ENCODE data around the gene CDYL2.

CDYL2 gene

DNA sequence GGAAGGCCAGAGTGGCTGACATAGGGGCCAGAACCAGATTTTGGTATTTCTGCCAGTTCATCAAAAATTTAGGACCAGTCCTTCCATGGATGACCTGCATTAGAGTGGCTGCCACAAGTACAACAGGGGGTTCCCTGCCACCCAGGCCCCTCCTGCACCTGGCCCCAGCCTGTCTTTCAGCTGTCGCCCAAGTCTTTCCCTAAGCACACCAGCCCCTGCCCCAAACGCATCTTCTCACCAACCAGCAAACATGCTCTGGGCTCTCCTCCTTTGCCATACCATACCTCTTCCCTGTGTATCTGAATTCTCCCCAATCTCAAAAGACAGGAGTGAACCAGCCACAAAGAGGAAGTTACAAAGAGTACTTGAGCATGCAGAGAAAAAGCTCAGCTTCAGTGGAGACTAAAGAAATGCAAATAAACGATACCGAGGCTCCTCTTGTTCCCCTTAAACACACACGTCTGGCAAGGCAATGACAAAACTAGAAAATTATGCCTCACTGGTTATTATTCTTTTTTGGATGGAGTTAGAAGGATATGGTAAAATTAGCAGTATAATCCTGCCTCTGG lies 133.0 kb downstream of the CDYL2 start:
- Mint-ChIP-seq H3K4me1 (peaks cover 27% of the 10 kb centered on the region), H3K27ac (ENCODE audit: low read depth) (no peak overlapping the region), H3K36me3 (ENCODE audit: insufficient read depth) (peaks cover 1% of the 10 kb centered on the region), H3K4me3 (no peak overlapping the region), H3K27me3 (no peaks in the 10 kb centered on the region), H3K9me3 (no peaks in the 10 kb centered on the region)
- DNase-seq (ENCODE audit: low spot score in 2 of 2), result no peak
- no peak for ATAC-seq (replicated peaks; ENCODE audit: extremely low read depth, poor library complexity, severe bottlenecking)

DNA sequence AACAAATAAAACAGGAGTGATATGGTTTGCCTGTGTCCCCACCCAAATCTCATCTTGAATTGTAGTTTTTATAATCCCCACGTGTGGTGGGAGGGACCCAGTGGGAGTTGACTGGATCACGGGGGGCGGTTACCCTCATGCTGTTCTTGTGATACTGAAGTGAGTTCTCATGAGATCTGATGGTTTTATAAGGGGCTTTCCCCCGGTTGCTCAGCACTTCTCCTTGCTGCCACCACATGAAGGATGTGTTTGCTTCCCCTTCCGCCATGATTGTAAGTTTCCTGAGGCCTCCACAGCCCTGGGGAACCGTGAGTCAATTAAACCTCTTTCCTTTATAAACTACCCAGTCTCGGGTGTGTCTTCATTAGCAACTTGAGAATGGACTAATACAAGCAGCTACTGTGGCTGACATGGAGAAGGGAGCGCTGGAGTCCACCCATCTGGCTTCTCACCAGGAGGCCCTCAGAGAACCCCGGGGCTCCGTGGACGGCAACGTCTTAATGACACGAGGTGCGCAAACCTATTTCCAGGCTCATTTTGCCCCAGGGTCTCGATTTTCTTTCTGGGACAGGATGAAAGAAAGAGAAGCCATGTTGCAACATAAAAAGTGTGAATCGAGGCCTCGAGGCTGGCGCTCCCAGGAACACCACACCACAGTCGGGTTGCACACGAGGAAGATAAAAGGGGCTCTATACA lies 134.1 kb downstream of the CDYL2 start:
- no peaks in the 10 kb centered on the region for H3K9me3 Mint-ChIP-seq
- H3K27me3 Mint-ChIP-seq, result no peaks in the 10 kb centered on the region
- no peak overlapping the region for H3K27ac Mint-ChIP-seq (ENCODE audit: low read depth)
- H3K36me3 Mint-ChIP-seq (ENCODE audit: insufficient read depth), result peaks cover 2% of the 10 kb centered on the region
- peak in 1 of 2 donors; percentile 7 for DNase-seq (ENCODE audit: low spot score in 2 of 2)
- H3K4me3 Mint-ChIP-seq, result no peak overlapping the region
- peak; percentile 64 for ATAC-seq (replicated peaks; ENCODE audit: extremely low read depth, poor library complexity, severe bottlenecking)
- H3K4me1 Mint-ChIP-seq, result peaks cover 30% of the 10 kb centered on the region

GRCh38 chr16:80669673-80670072 lies 134.7 kb downstream of the CDYL2 start:
- H3K4me1 Mint-ChIP-seq, result peaks cover 30% of the 10 kb centered on the region

GRCh38 chr16:80667925-80668324 lies 136.5 kb downstream of the CDYL2 start:
- ATAC-seq (replicated peaks; ENCODE audit: extremely low read depth, poor library complexity, severe bottlenecking) (no peak), DNase-seq (ENCODE audit: low spot score in 2 of 2) (no peak)
- Mint-ChIP-seq H3K4me3 (no peak overlapping the region), H3K36me3 (ENCODE audit: insufficient read depth) (peaks cover 2% of the 10 kb centered on the region), H3K4me1 (peaks cover 30% of the 10 kb centered on the region), H3K27me3 (no peaks in the 10 kb centered on the region), H3K27ac (ENCODE audit: low read depth) (no peak overlapping the region), H3K9me3 (no peaks in the 10 kb centered on the region)

More at GRCh38 chr16:80669673-80670072, 134.7 kb downstream of the CDYL2 start:
- ATAC-seq (replicated peaks; ENCODE audit: extremely low read depth, poor library complexity, severe bottlenecking) (no peak), DNase-seq (ENCODE audit: low spot score in 2 of 2) (no peak)
- Mint-ChIP-seq H3K9me3 (no peaks in the 10 kb centered on the region), H3K27me3 (no peaks in the 10 kb centered on the region), H3K27ac (ENCODE audit: low read depth) (no peak overlapping the region), H3K36me3 (ENCODE audit: insufficient read depth) (peaks cover 2% of the 10 kb centered on the region), H3K4me3 (no peak overlapping the region)

DNA sequence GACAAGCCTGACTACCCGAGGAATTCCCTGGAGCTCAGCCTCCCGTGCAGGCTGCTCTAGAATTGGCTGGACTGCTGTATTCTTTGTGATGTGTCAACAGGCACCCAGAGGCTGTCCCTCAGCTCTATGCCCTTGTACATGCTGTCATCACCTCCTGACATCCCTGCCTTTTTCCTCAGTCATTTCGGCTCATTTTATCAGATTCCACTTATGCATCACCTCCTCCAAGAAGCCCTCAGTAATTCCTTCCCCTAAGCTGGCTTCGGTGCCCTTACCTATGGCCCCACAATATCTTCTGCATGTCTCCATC lies 137.2 kb downstream of the CDYL2 start:
- H3K27me3 Mint-ChIP-seq, result no peaks in the 10 kb centered on the region

GRCh38 chr16:80666378-80667250 lies 137.8 kb downstream of the CDYL2 start:
- no peaks in the 10 kb centered on the region for H3K9me3 Mint-ChIP-seq
- H3K36me3 Mint-ChIP-seq (ENCODE audit: insufficient read depth), result peaks cover 4% of the 10 kb centered on the region
- peak in 1 of 2 donors; percentile 6 for DNase-seq (ENCODE audit: low spot score in 2 of 2)
- peaks cover 24% of the 10 kb centered on the region for H3K4me1 Mint-ChIP-seq
- no peak for ATAC-seq (replicated peaks; ENCODE audit: extremely low read depth, poor library complexity, severe bottlenecking)
- no peaks in the 10 kb centered on the region for H3K27me3 Mint-ChIP-seq
- no peak overlapping the region for H3K4me3 Mint-ChIP-seq
- no peak overlapping the region for H3K27ac Mint-ChIP-seq (ENCODE audit: low read depth)

More for the DNA sequence above, 137.2 kb downstream of the CDYL2 start:
- DNase-seq (ENCODE audit: low spot score in 2 of 2), result no peak
- no peaks in the 10 kb centered on the region for H3K9me3 Mint-ChIP-seq
- no peak overlapping the region for H3K27ac Mint-ChIP-seq (ENCODE audit: low read depth)
- no peak for ATAC-seq (replicated peaks; ENCODE audit: extremely low read depth, poor library complexity, severe bottlenecking)
- H3K36me3 Mint-ChIP-seq (ENCODE audit: insufficient read depth), result peaks cover 2% of the 10 kb centered on the region
- no peak overlapping the region for H3K4me3 Mint-ChIP-seq
- H3K4me1 Mint-ChIP-seq, result peaks cover 27% of the 10 kb centered on the region

DNA sequence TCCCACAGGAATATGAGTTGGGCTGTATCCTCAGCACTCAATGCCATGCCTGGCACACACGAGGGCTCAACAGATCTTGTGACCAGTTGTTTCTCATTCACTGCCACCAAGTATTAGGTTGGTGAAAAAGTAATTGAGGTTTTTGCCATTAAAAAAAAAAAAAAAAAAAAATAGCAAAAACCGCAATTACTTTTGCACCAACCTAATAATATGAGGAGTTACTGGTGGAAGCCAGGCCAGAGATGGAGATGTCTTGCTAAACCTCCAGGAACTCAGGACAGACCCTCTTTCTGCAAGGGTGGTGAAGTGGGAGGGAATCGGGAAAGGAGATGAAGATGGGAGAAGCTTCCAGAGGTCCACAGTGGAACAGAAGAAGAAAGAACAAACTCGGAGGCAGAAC lies 139.0 kb downstream of the CDYL2 start:
- no peak for ATAC-seq (replicated peaks; ENCODE audit: extremely low read depth, poor library complexity, severe bottlenecking)
- Mint-ChIP-seq H3K27ac (ENCODE audit: low read depth) (no peak overlapping the region), H3K4me3 (no peak overlapping the region)

DNA sequence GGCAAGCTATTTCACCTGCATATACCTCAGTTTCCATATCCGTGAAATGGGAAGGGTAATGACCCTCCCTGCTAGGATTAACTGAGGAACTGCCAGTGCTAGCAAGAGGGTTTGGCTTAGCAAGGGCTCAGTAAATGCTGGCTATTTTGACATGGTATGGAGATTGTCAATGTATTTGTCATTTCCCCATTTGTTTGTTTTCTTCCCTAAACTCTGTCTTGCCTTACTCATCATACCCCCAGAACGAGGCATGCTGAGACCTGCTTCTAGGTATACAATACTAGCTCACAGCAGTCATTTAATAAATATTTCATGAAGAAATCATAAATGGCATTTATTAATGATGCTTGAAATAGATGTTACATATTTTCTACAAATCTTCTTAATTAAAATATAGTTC lies 139.6 kb downstream of the CDYL2 start:
- H3K4me3 Mint-ChIP-seq, result no peak overlapping the region
- no peaks in the 10 kb centered on the region for H3K9me3 Mint-ChIP-seq
- H3K36me3 Mint-ChIP-seq (ENCODE audit: insufficient read depth), result peaks cover 5% of the 10 kb centered on the region
- H3K27ac Mint-ChIP-seq (ENCODE audit: low read depth), result no peak overlapping the region
- peaks cover 18% of the 10 kb centered on the region for H3K4me1 Mint-ChIP-seq
- no peaks in the 10 kb centered on the region for H3K27me3 Mint-ChIP-seq
- no peak for ATAC-seq (replicated peaks; ENCODE audit: extremely low read depth, poor library complexity, severe bottlenecking)
- DNase-seq (ENCODE audit: low spot score in 2 of 2), result peak in 1 of 2 donors; percentile 2

More for the DNA sequence above, 139.0 kb downstream of the CDYL2 start:
- H3K36me3 Mint-ChIP-seq (ENCODE audit: insufficient read depth), result peaks cover 5% of the 10 kb centered on the region
- peak in 1 of 2 donors; percentile 0 for DNase-seq (ENCODE audit: low spot score in 2 of 2)
- H3K27me3 Mint-ChIP-seq, result no peaks in the 10 kb centered on the region
- no peaks in the 10 kb centered on the region for H3K9me3 Mint-ChIP-seq
- H3K4me1 Mint-ChIP-seq, result peaks cover 19% of the 10 kb centered on the region

- H3K4me1 Mint-ChIP-seq, result peaks cover 16% of the 10 kb centered on the region
- no peaks in the 10 kb centered on the region for H3K9me3 Mint-ChIP-seq
- DNase-seq (ENCODE audit: low spot score in 2 of 2) (peak in 1 of 2 donors; percentile 1), ATAC-seq (replicated peaks; ENCODE audit: extremely low read depth, poor library complexity, severe bottlenecking) (no peak)
- no peak overlapping the region for H3K4me3 Mint-ChIP-seq
- peaks cover 5% of the 10 kb centered on the region for H3K36me3 Mint-ChIP-seq (ENCODE audit: insufficient read depth)
- no peaks in the 10 kb centered on the region for H3K27me3 Mint-ChIP-seq
- no peak overlapping the region for H3K27ac Mint-ChIP-seq (ENCODE audit: low read depth)
These were observed 140.2 kb downstream of the CDYL2 start for GRCh38 chr16:80664226-80664625.

GRCh38 chr16:80663078-80663477 lies 141.3 kb downstream of the CDYL2 start:
- Mint-ChIP-seq H3K4me3 (no peak overlapping the region), H3K9me3 (peaks cover 6% of the 10 kb centered on the region), H3K27ac (ENCODE audit: low read depth) (peak overlapping the region; percentile 9), H3K27me3 (no peaks in the 10 kb centered on the region), H3K36me3 (ENCODE audit: insufficient read depth) (peaks cover 5% of the 10 kb centered on the region), H3K4me1 (peaks cover 17% of the 10 kb centered on the region)
- no peak for ATAC-seq (replicated peaks; ENCODE audit: extremely low read depth, poor library complexity, severe bottlenecking)
- DNase-seq (ENCODE audit: low spot score in 2 of 2), result no peak

GRCh38 chr16:80659865-80660264 lies 144.5 kb downstream of the CDYL2 start:
- peaks cover 3% of the 10 kb centered on the region for H3K36me3 Mint-ChIP-seq (ENCODE audit: insufficient read depth)
- peak overlapping the region; percentile 1 for H3K27ac Mint-ChIP-seq (ENCODE audit: low read depth)
- ATAC-seq (replicated peaks; ENCODE audit: extremely low read depth, poor library complexity, severe bottlenecking), result no peak
- H3K27me3 Mint-ChIP-seq, result no peaks in the 10 kb centered on the region
- H3K4me3 Mint-ChIP-seq, result no peak overlapping the region
- peaks cover 39% of the 10 kb centered on the region for H3K4me1 Mint-ChIP-seq
- no peak for DNase-seq (ENCODE audit: low spot score in 2 of 2)
- peaks cover 6% of the 10 kb centered on the region for H3K9me3 Mint-ChIP-seq

DNA sequence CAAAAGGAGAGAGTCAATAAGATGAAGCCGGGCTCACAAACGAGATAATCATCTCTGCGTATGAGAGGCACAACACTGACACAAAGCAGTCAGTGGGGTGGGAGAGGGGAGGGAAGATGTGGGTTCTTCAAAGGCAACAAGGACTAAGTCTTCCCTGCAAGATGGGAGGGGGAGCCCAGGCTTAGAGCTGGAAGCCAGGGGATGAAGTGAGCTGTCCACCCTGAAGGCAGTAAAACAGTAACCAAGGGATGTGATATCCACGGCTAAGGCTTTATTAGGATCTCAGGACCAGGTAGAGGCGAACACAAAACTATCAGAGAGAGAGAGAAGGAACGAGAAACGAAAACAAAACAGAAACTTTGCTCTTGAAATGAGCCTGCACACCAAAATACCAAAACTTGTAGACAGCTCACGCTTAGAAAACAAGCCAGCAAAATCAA lies 147.7 kb downstream of the CDYL2 start:
- Mint-ChIP-seq H3K4me3 (peak overlapping the region; percentile 83), H3K9me3 (peaks cover 6% of the 10 kb centered on the region), H3K4me1 (peaks cover 39% of the 10 kb centered on the region), H3K27me3 (no peaks in the 10 kb centered on the region), H3K36me3 (ENCODE audit: insufficient read depth) (peaks cover 2% of the 10 kb centered on the region), H3K27ac (ENCODE audit: low read depth) (peak overlapping the region; percentile 95)
- DNase-seq (ENCODE audit: low spot score in 2 of 2) (peak in 1 of 2 donors; percentile 31), ATAC-seq (replicated peaks; ENCODE audit: extremely low read depth, poor library complexity, severe bottlenecking) (peak; percentile 85)
